ENCODE data around the gene MEOX1.

- no peak for TF ChIP-seq CTCF (IDR thresholded peaks at IDR 0.05)
- TF ChIP-seq POLR2A (IDR thresholded peaks at IDR 0.05) = no peak
- TF ChIP-seq POLR2AphosphoS5 (IDR thresholded peaks at IDR 0.05) = no peak
- TF ChIP-seq EP300 (IDR thresholded peaks at IDR 0.05) = no peak
These were observed 47.5 kb upstream of the MEOX1 start for GRCh38 chr17:43709210-43709609.
